PC-3 (cell line): ENCODE data around the gene PTP4A2. TPM values are rescaled to one million over a fixed set of nuclear protein-coding genes. Genes with fewer than 3 reads are reported as not detected.

ENCODE experiments used
- ATAC-seq: fragments of 200-7000 bp; cut with Tn5 transposase; 2 replicates; pipeline ENCODE4 v1.9.1; 2020; ENCODE audit warnings: mild to moderate bottlenecking, moderate library complexity
- BruUV-seq: library from RNA; stranded (reverse); fragments of 400-500 nt; replicated peaks from 2 replicates; lab custom pipeline; 2021; lab: Mats Ljungman, UMichigan
- CTCF ChIA-PET: fragments of 300-600 bp; sonication (Branson Sonifier 250); formaldehyde crosslinking; loops from one replicate; lab custom pipeline; 2022; ENCODE audit warnings: antibody characterized with exemption; lab: Charles Lee
- POLR2A ChIA-PET: fragments of 300-600 bp; sonication (Branson Sonifier 250); formaldehyde crosslinking; loops from one replicate; lab custom pipeline; 2022; ENCODE audit warnings: antibody characterized with exemption; ENCODE audit not compliant: unreplicated experiment; lab: Charles Lee
- DNase-seq: peaks from one replicate; pipeline ENCODE4 v3.0.0-alpha.2; 2015
- H2AFZ ChIP-seq: fragments of 300-600 bp; sonication (generic); 2 replicates; pipeline ENCODE4 v1.6.0; 2016; ENCODE audit warnings: antibody characterized with exemption, low read length
- H3F3A ChIP-seq: fragments of 300-600 bp; sonication (generic); one replicate; pipeline ENCODE4 v1.6.0; 2017; ENCODE audit warnings: antibody characterized with exemption, low read length, control low read depth, mild to moderate bottlenecking; ENCODE audit not compliant: unreplicated experiment
- H3K27ac ChIP-seq: fragments of 300-600 bp; sonication (generic); 2 replicates; pipeline ENCODE4 v1.5.1; 2016; ENCODE audit warnings: mild to moderate bottlenecking, low read length
- H3K27me3 ChIP-seq: fragments of 300-600 bp; sonication (generic); 2 replicates; pipeline ENCODE4 v1.6.1; 2016; ENCODE audit warnings: low read length, mixed read lengths
- H3K36me3 ChIP-seq: fragments of 300-600 bp; sonication (generic); 2 replicates; pipeline ENCODE4 v1.6.1; 2016; ENCODE audit warnings: low read depth, mixed run types, low read length, mixed read lengths
- H3K4me1 ChIP-seq: fragments of 300-600 bp; sonication (generic); 2 replicates; pipeline ENCODE4 v1.5.1; 2016; ENCODE audit warnings: low read length; ENCODE audit not compliant: insufficient read depth
- H3K4me2 ChIP-seq: fragments of 300-600 bp; sonication (generic); 2 replicates; pipeline ENCODE4 v1.6.0; 2016; ENCODE audit warnings: low read length
- H3K4me3 ChIP-seq: fragments of 300-600 bp; sonication (generic); 2 replicates; pipeline ENCODE4 v1.5.1; 2016; ENCODE audit warnings: mild to moderate bottlenecking, low read length, mixed read lengths
- H3K79me2 ChIP-seq: fragments of 300-600 bp; sonication (generic); 2 replicates; pipeline ENCODE4 v1.6.1; 2017; ENCODE audit warnings: low read length, mixed read lengths
- H3K9ac ChIP-seq: fragments of 300-600 bp; sonication (generic); 2 replicates; pipeline ENCODE4 v1.6.0; 2016; ENCODE audit warnings: mild to moderate bottlenecking, low read length
- H3K9me2 ChIP-seq: fragments of 300-600 bp; sonication (generic); replicated peaks from 2 replicates; pipeline ENCODE4 v1.6.1; 2016; ENCODE audit warnings: mixed run types, low read length, mixed read lengths
- H3K9me3 ChIP-seq: fragments of 300-600 bp; sonication (generic); 2 replicates; pipeline ENCODE4 v1.6.1; 2016; ENCODE audit warnings: low read length, mixed read lengths
- H4K20me1 ChIP-seq: fragments of 300-600 bp; sonication (generic); 2 replicates; pipeline ENCODE4 v1.6.1; 2016; ENCODE audit warnings: low read length, mixed read lengths
- EZH2 ChIP-seq: fragments of 300-600 bp; sonication (generic); IDR thresholded peaks from one replicate; pipeline ENCODE4 v1.6.1; 2017; ENCODE audit warnings: antibody characterized with exemption, mild to moderate bottlenecking, low read length; ENCODE audit not compliant: unreplicated experiment
- EZH2phosphoT487 ChIP-seq: fragments of 300-600 bp; sonication (generic); IDR thresholded peaks from 2 replicates; pipeline ENCODE4 v1.6.1; 2018; ENCODE audit warnings: mild to moderate bottlenecking, antibody characterized with exemption, low read length, borderline replicate concordance
- intact Hi-C: fragments of 100-400 bp; cut with micrococcal nuclease; formaldehyde crosslinking; loops from 2 replicates; pipeline ENCODE4 v1.9.0; 2023
- total RNA-seq: library from RNA; depleted of rRNA; stranded (reverse); fragments of >200 nt; gene quantifications from 2 replicates; pipeline ENCODE4 v1.2.3, GENCODE V29; 2014
- TF ChIP-seq, protein P1 (sequence below): fragments of 300-600 bp; sonication (generic); conservative IDR thresholded peaks from 2 replicates; pipeline ENCODE4 v1.5.1; 2017; ENCODE audit warnings: antibody characterized with exemption, low read depth, mild to moderate bottlenecking, low read length

The PTP4A2 gene
- total RNA-seq, 1 experiment from 2014 or later = 335 TPM

DNA sequence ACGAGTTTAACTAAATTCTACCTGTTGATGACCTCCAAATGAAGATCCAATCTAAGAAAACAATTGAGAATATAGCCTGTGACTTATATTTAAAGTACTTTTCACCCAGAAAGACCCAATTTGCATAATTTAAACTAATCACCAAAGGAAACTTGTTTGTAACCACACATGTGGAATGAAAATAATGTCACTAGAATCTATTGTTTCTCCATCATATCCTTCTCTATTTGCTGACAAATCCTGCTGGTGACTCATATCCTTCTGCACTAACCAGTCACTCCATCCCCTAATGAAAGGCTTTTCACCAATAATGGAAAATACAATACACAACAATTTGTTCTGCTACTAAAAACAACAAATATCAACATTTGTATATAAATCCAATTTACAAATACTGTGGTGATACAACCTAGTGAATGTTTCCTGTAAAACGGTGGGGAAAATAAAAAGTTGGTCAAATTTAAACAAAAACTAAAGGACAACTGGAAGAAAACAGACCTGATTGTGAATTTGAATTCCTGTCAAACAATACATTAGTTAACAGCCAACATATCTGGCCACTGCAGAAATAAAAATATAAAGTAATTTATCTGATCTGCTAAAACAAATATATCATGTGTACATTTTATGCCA, 6.5 kb downstream of the PTP4A2 start:
- Histone ChIP-seq H3K79me2 (peaks cover 99% of the 10 kb centered on the region), H3K4me3 (peak overlapping the region; percentile 34), H2AFZ (no peak overlapping the region), H3K9me3 (no peaks in the 10 kb centered on the region), H3F3A (peaks cover 21% of the 10 kb centered on the region), H3K36me3 (peaks cover 10% of the 10 kb centered on the region; the same call in 1 of the 2 replicates), H3K27me3 (no peaks in the 10 kb centered on the region), H4K20me1 (peaks cover 71% of the 10 kb centered on the region), H3K9ac (peak overlapping the region; percentile 72), H3K27ac (peak overlapping the region; percentile 98), H3K9me2 (no peaks in the 10 kb centered on the region), H3K4me2 (peak overlapping the region; percentile 87), H3K4me1 (peaks cover 71% of the 10 kb centered on the region)
- POLR2A ChIA-PET = interaction anchor here (0.6 kb wide), 1 partner anchor 279 kb away, joined by 3 read pairs; no protein-coding TSS in a partner anchor
- BruUV-seq = no TSS peak
- intact Hi-C loops = loop anchor here (2.0 to 10.0 kb wide), 3 partner anchors 19 to 117 kb away; partner anchors contain the start of gene SPOCD1
- no peak for TF ChIP-seq EZH2phosphoT487
- peak; percentile 70 for DNase-seq
- CTCF ChIA-PET = no interaction called here
- peak; percentile 49 for ATAC-seq

- H3K27ac ChIP-seq = peak overlapping the region; percentile 98
- POLR2A ChIA-PET = no interaction called here
- H2AFZ ChIP-seq = no peak overlapping the region
- H3K4me2 ChIP-seq = peak overlapping the region; percentile 87
- ATAC-seq (no peak), DNase-seq (no peak)
- BruUV-seq = no TSS peak
- peak overlapping the region; percentile 34 for H3K4me3 ChIP-seq
- H3K9me2 ChIP-seq = no peaks in the 10 kb centered on the region
- peaks cover 71% of the 10 kb centered on the region for H4K20me1 ChIP-seq
- TF ChIP-seq EZH2phosphoT487 = no peak
- no peak for TF ChIP-seq EZH2
- TF ChIP-seq, protein P1, sequence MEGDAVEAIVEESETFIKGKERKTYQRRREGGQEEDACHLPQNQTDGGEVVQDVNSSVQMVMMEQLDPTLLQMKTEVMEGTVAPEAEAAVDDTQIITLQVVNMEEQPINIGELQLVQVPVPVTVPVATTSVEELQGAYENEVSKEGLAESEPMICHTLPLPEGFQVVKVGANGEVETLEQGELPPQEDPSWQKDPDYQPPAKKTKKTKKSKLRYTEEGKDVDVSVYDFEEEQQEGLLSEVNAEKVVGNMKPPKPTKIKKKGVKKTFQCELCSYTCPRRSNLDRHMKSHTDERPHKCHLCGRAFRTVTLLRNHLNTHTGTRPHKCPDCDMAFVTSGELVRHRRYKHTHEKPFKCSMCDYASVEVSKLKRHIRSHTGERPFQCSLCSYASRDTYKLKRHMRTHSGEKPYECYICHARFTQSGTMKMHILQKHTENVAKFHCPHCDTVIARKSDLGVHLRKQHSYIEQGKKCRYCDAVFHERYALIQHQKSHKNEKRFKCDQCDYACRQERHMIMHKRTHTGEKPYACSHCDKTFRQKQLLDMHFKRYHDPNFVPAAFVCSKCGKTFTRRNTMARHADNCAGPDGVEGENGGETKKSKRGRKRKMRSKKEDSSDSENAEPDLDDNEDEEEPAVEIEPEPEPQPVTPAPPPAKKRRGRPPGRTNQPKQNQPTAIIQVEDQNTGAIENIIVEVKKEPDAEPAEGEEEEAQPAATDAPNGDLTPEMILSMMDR = no peak
- CTCF ChIA-PET = no interaction called here
- H3K9me3 ChIP-seq = no peaks in the 10 kb centered on the region
- H3K27me3 ChIP-seq = no peaks in the 10 kb centered on the region
- intact Hi-C loops = loop anchor here (2.0 to 10.0 kb wide), 3 partner anchors 18 to 116 kb away; partner anchors contain the start of gene SPOCD1
- H3K36me3 ChIP-seq = peaks cover 10% of the 10 kb centered on the region; the same call in 1 of the 2 replicates
- H3K79me2 ChIP-seq = peaks cover 99% of the 10 kb centered on the region
- H3F3A ChIP-seq = peaks cover 21% of the 10 kb centered on the region
- peaks cover 71% of the 10 kb centered on the region for H3K4me1 ChIP-seq
- H3K9ac ChIP-seq = peak overlapping the region; percentile 72
Observed at GRCh38 chr1:31930836-31931592, 7.2 kb downstream of the PTP4A2 start.

DNA sequence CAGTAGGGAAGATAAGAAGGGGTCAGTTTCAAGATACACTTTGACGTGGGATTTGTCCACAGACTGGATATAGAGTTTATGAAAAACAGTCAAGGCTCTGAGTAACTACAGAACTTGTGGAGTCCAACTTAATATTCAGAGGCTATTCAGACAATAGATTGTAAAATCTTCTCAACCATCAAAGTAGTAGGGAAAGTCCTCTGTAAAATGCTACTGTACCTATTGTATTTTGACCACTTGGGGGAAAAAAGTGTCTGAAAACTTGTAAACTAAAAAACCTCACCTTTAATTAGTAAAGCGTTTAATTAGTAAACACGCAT, 10.5 kb downstream of the PTP4A2 start:
- Histone ChIP-seq H3K27ac (no peak overlapping the region), H3K27me3 (no peaks in the 10 kb centered on the region), H2AFZ (no peak overlapping the region), H3K9me2 (no peaks in the 10 kb centered on the region), H3K79me2 (peaks cover 100% of the 10 kb centered on the region), H3K4me2 (no peak overlapping the region), H4K20me1 (peaks cover 75% of the 10 kb centered on the region), H3K9ac (no peak overlapping the region), H3K36me3 (peaks cover 7% of the 10 kb centered on the region; the same call in 1 of the 2 replicates), H3K9me3 (no peaks in the 10 kb centered on the region), H3K4me1 (peaks cover 40% of the 10 kb centered on the region), H3K4me3 (no peak overlapping the region), H3F3A (peaks cover 7% of the 10 kb centered on the region)
- intact Hi-C loops = no loop called here
- ChIA-PET POLR2A (no interaction called here), CTCF (no interaction called here)
- TF ChIP-seq EZH2phosphoT487 (no peak), EZH2 (no peak)
- TF ChIP-seq, protein P1 = no peak
- DNase-seq (no peak), ATAC-seq (no peak)
- BruUV-seq = no TSS peak
